HCT116 (cell line): Measurements from ENCODE around the gene SLC6A12. TPM values are rescaled to one million over a fixed set of nuclear protein-coding genes. Genes with fewer than 3 reads are reported as not detected.
"Not testable (repeated sequence)": the region's sequence is repeated elsewhere in the genome, so short reads cannot be mapped to it uniquely, and the experiment has no call there.

ENCODE experiments used
- ATAC-seq: fragments of 200-7000 bp; cut with Tn5 transposase; 2 replicates; pipeline ENCODE4 v1.9.1; 2020; ENCODE audit warnings: mild to moderate bottlenecking, moderate library complexity
- BruUV-seq: library from RNA; stranded (reverse); fragments of 400-500 nt; replicated peaks from 2 replicates; lab custom pipeline; 2021; lab: Mats Ljungman, UMichigan
- CTCF ChIA-PET: fragments of 300-600 bp; sonication (Branson Sonifier 250); formaldehyde crosslinking; loops from one replicate; lab custom pipeline; 2021; ENCODE audit warnings: antibody characterized with exemption; lab: Charles Lee
- POLR2A ChIA-PET: fragments of 300-600, 350-600 bp; sonication (Branson Sonifier 250); formaldehyde crosslinking; loops from one replicate; lab custom pipeline; 2021; ENCODE audit warnings: antibody characterized with exemption; lab: Charles Lee
- RAD21 ChIA-PET, 2 experiments: fragments of 300-600 bp; sonication (Branson Sonifier 250); formaldehyde crosslinking; loops; one replicate each; lab custom pipeline; 2023; ENCODE audit warnings: low total read pairs in 2 of 2; ENCODE audit not compliant: uncharacterized antibody in 2 of 2, unreplicated experiment in 2 of 2, low non-redundant PET in 1 of 2; lab: Charles Lee
- DNase-seq: peaks from one replicate; pipeline ENCODE4 v3.0.0-alpha.2; 2010; ENCODE audit warnings: low read depth, low spot score
- H2AFZ ChIP-seq: fragments of 200-600 bp; shearing (Covaris generic), sonication (generic); 2 replicates; pipeline ENCODE4 v1.6.1; 2017; ENCODE audit warnings: low read depth, mixed run types, mixed read lengths, antibody characterized with exemption, low read length; ENCODE audit not compliant: poor library complexity, severe bottlenecking
- H3K27ac ChIP-seq: 2 replicates; pipeline ENCODE4 v1.5.1; 2012; ENCODE audit warnings: low read depth, low read length
- H3K27me3 ChIP-seq: fragments of 200-600 bp; sonication (generic); 2 replicates; pipeline ENCODE4 v1.6.1; 2016; ENCODE audit warnings: mixed run types, low read length, mixed read lengths; ENCODE audit not compliant: insufficient read depth
- H3K36me3 ChIP-seq, 2 experiments: fragments of 200-500 bp in 1 of 2; fragments of 200-600 bp in 1 of 2; sonication (Bioruptor generic) in 1 of 2; sonication (generic) in 1 of 2; 2 replicates each; pipeline versions ENCODE4 v1.5.1 to v1.6.1; 2014 to 2016; ENCODE audit warnings: low read length in 2 of 2, inconsistent platforms in 1 of 2, mixed read lengths in 1 of 2, mixed run types in 1 of 2; ENCODE audit not compliant: insufficient read depth in 2 of 2, control insufficient read depth in 1 of 2
- H3K4me1 ChIP-seq, 2 experiments: fragments of 200-600 bp in 1 of 2; sonication (generic) in 1 of 2; 2 replicates each; pipeline versions ENCODE4 v1.5.1 to v1.6.1; 2012 to 2017; ENCODE audit warnings: low read length in 2 of 2, inconsistent platforms in 1 of 2, mild to moderate bottlenecking in 1 of 2, mixed read lengths in 1 of 2, mixed run types in 1 of 2, moderate library complexity in 1 of 2; ENCODE audit not compliant: insufficient read depth in 2 of 2, control insufficient read depth in 1 of 2
- H3K4me2 ChIP-seq: fragments of 200-600 bp; sonication (generic); 2 replicates; pipeline ENCODE4 v1.6.1; 2017; ENCODE audit warnings: mixed run types, low read length, mixed read lengths
- H3K4me3 ChIP-seq, 2 experiments: fragments of 200-600 bp in 1 of 2; sonication (generic) in 1 of 2; replicated peaks in 1 of 2; 2 replicates each; pipeline ENCODE4 v1.5.1; 2011 to 2016; ENCODE audit warnings: low read length in 2 of 2, control low read depth in 1 of 2, low read depth in 1 of 2, mild to moderate bottlenecking in 1 of 2, mixed read lengths in 1 of 2, mixed run types in 1 of 2
- H3K79me2 ChIP-seq: fragments of 200-600 bp; sonication (generic); 2 replicates; pipeline ENCODE4 v1.6.1; 2017; ENCODE audit warnings: mild to moderate bottlenecking, mixed run types, low read length, moderate library complexity, mixed read lengths; ENCODE audit not compliant: insufficient read depth
- H3K9ac ChIP-seq: fragments of 200-600 bp; sonication (generic); 2 replicates; pipeline ENCODE4 v1.6.1; 2016; ENCODE audit warnings: low read length, mixed read lengths
- H3K9me2 ChIP-seq: fragments of 200-600 bp; sonication (generic), shearing (Covaris generic); 2 replicates; pipeline ENCODE4 v1.6.1; 2017; ENCODE audit warnings: mixed run types, mild to moderate bottlenecking, moderate library complexity; ENCODE audit not compliant: insufficient read depth
- H3K9me3 ChIP-seq, 2 experiments: fragments of 200-500 bp in 1 of 2; fragments of 200-600 bp in 1 of 2; sonication (Bioruptor generic) in 1 of 2; sonication (generic) in 1 of 2; 2 replicates each; pipeline ENCODE4 v1.6.1; 2014 to 2017; ENCODE audit warnings: low read length in 2 of 2, mixed read lengths in 2 of 2, inconsistent platforms in 1 of 2, low read depth in 1 of 2, mild to moderate bottlenecking in 1 of 2, mixed run types in 1 of 2, moderate library complexity in 1 of 2; ENCODE audit not compliant: control insufficient read depth in 1 of 2, insufficient read depth in 1 of 2
- H4K20me1 ChIP-seq: fragments of 200-600 bp; sonication (generic), shearing (Covaris generic); 2 replicates; pipeline ENCODE4 v1.6.1; 2017; ENCODE audit warnings: mixed run types, mild to moderate bottlenecking, moderate library complexity; ENCODE audit not compliant: insufficient read depth
- CBX3 ChIP-seq: IDR thresholded peaks from 2 replicates; pipeline ENCODE4 v1.6.1; 2012; ENCODE audit warnings: low read depth
- EGR1 ChIP-seq: IDR thresholded peaks from 2 replicates; pipeline ENCODE4 v1.6.1; 2012; ENCODE audit warnings: low read depth
- ELF1 ChIP-seq: IDR thresholded peaks from 2 replicates; pipeline ENCODE4 v1.6.1; 2012; ENCODE audit warnings: low read depth, borderline replicate concordance
- FOSL1 ChIP-seq: IDR thresholded peaks from 2 replicates; pipeline ENCODE4 v1.6.1; 2012; ENCODE audit warnings: low read depth
- POLR2AphosphoS5 ChIP-seq: IDR thresholded peaks from 2 replicates; pipeline ENCODE4 v1.6.1; 2011; ENCODE audit warnings: mild to moderate bottlenecking, low read depth, low read length, moderate library complexity
- SIN3A ChIP-seq: IDR thresholded peaks from 2 replicates; pipeline ENCODE4 v1.6.1; 2012; ENCODE audit warnings: low read depth
- TCF7L2 ChIP-seq: IDR thresholded peaks from 2 replicates; pipeline ENCODE4 v1.7.0; 2011; ENCODE audit warnings: borderline replicate concordance, inconsistent platforms; ENCODE audit not compliant: insufficient read depth, insufficient read length; ENCODE audit errors: extremely low read depth
- intact Hi-C: fragments of 100-400 bp; cut with micrococcal nuclease; formaldehyde crosslinking; loops from 2 replicates; pipeline ENCODE4 v1.10.0; 2022
- total RNA-seq: library from RNA; stranded (reverse); gene quantifications from one replicate; pipeline ENCODE4 v1.2.1, GENCODE V29; 2021; ENCODE audit not compliant: unreplicated experiment
- TF ChIP-seq, protein P1 (sequence below): IDR thresholded peaks from 2 replicates; pipeline ENCODE4 v1.6.1; 2012

SLC6A12 gene
- total RNA-seq, 1 experiment from 2014 or later = 0.64 TPM

DNA sequence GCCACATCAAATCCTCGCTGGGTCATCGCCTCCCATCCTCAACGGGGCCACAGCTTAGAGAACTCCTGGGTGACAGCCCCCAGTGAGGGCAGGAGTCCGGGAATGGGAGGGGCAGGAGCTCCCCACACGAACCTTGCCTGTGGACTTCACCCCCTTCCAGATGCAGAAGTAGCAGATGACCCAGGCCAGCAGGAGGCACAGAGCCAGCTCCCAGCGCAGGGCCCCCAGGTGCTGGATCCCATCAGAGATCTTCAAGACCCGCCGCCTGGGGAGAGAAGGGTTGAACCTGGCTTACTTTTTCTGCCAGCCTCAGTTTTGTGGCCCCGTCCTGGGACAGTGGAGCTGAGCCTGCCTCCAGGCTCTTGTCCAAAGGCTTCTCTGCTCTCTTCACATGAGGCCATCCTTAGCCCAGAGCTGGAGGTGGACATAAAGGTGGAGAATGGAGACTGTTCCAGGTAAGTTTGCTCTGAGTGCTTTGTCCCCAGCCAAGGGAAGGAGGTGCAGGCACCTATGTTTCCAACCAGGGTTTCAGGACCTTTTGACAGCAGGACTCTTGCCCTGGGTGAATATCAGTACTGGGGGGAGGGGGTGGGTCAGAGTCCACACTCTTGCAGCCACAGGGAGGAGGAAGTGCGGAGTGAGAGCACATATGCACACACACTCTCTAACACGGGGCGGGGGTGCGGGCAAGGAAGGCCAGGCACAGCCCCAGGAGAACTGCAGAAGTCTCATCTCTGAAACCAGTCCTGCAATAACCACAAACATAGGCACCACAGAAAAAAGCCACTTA, 23.3 kb upstream of the SLC6A12 start (continued):
- no peak for TF ChIP-seq ELF1
- no peak for TF ChIP-seq TCF7L2

DNA sequence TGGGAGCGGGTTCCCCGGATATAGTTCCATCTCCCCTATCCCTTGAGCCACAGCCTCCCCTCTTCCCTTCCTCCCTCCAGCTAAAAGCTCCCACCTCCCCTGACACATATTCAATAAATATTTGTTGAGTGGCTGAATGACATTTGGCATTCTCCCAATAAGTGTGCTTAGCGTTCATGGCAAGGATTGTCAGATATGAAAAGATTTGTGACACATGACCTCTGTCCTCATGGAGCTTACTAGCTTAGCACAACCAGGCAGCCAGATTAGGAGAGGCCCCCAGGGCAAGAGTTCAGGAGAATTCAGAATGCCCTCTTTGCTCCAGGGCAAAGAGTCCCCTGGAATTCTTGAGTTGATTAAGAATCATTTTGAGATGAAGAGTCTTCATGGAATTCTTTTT, 22.5 kb upstream of the SLC6A12 start:
- H3K36me3 ChIP-seq = no peaks in the 10 kb centered on the region
- POLR2A ChIA-PET = no interaction called here
- RAD21 ChIA-PET = no interaction called here
- no peaks in the 10 kb centered on the region for H3K4me1 ChIP-seq
- no peak overlapping the region for H3K9ac ChIP-seq
- no peak overlapping the region for H2AFZ ChIP-seq
- CTCF ChIA-PET = no interaction called here
- no peak overlapping the region for H3K27ac ChIP-seq
- no peak overlapping the region for H3K4me2 ChIP-seq
- no peak for DNase-seq
- TF ChIP-seq SIN3A = no peak
- no peak for TF ChIP-seq FOSL1
- no peak for TF ChIP-seq POLR2AphosphoS5
- no peak for TF ChIP-seq EGR1
- no peak for TF ChIP-seq TCF7L2
- TF ChIP-seq, protein P1, sequence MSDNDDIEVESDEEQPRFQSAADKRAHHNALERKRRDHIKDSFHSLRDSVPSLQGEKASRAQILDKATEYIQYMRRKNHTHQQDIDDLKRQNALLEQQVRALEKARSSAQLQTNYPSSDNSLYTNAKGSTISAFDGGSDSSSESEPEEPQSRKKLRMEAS = no peak
- TF ChIP-seq CBX3 = no peak
- TF ChIP-seq, all 23 proteins: peak for 0
- no TSS peak for BruUV-seq
- Histone ChIP-seq H3K27me3 (no peaks in the 10 kb centered on the region), H4K20me1 (no peaks in the 10 kb centered on the region), H3K79me2 (no peaks in the 10 kb centered on the region), H3K9me3 (peaks cover 6 to 7% of the 10 kb centered on the region in 2 experiments; a peak in 2 of 4 replicates), H3K9me2 (no peaks in the 10 kb centered on the region), H3K4me3 (no peak overlapping the region)
- intact Hi-C loops = no loop called here
- no peak for ATAC-seq

DNA sequence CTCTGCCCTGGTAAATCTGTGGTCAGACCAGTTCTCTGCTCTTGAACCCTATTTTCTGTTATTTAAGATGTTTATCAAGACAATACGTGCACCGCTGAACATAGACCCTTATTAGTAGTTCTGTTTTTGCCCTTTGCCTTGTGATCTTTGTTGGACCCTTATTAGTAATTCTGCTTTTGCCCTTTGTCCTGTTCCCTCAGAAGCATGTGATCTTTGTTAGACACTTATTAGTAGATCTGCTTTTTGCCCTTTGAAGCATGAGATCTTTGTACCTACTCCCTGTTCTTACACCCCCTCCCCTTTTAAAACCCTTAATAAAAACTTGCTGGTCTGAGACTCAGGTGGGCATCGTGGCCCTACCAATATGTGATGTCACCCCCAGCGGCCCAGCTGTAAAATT, 22.0 kb upstream of the SLC6A12 start:
- H3K4me3 ChIP-seq, POLR2A ChIA-PET, BruUV-seq, H3K36me3 ChIP-seq, H3K4me2 ChIP-seq, H3K9me3 ChIP-seq, intact Hi-C loops, ATAC-seq, H3K4me1 ChIP-seq, H3K79me2 ChIP-seq, CTCF ChIA-PET, H3K9ac ChIP-seq, H4K20me1 ChIP-seq, H3K27me3 ChIP-seq, H2AFZ ChIP-seq, RAD21 ChIA-PET, DNase-seq, H3K9me2 ChIP-seq, H3K27ac ChIP-seq: not testable (repeated sequence)
